Immature natural killer cell (primary cell): ENCODE measurements around the gene SNX24. TPM values are rescaled to one million over a fixed set of nuclear protein-coding genes. Genes with fewer than 3 reads are reported as not detected.

Source experiments
- DNase-seq, 3 donors: peaks; one replicate each; pipeline ENCODE4 v3.0.0; 2022; ENCODE audit warnings: mixed read lengths in 1 of 3
- H3K27ac Mint-ChIP-seq, 6 donors: one replicate each; pipeline ENCODE4 v1.8.0; 2020; ENCODE audit warnings: mixed read lengths in 6 of 6, mild to moderate bottlenecking in 5 of 6, inconsistent platforms in 4 of 6, moderate library complexity in 3 of 6
- H3K27me3 Mint-ChIP-seq, 3 donors: one replicate each; pipeline ENCODE4 v1.8.0; 2020 to 2021; ENCODE audit warnings: low read depth in 3 of 3, mild to moderate bottlenecking in 3 of 3, mixed read lengths in 3 of 3, moderate library complexity in 3 of 3, inconsistent platforms in 1 of 3
- H3K36me3 Mint-ChIP-seq, 3 donors: one replicate each; pipeline ENCODE4 v1.8.0; 2020; ENCODE audit warnings: mixed read lengths in 3 of 3, inconsistent platforms in 2 of 3, mild to moderate bottlenecking in 2 of 3
- H3K4me1 Mint-ChIP-seq, 2 donors: one replicate each; pipeline ENCODE4 v1.8.0; 2020; ENCODE audit warnings: inconsistent platforms in 2 of 2, mild to moderate bottlenecking in 2 of 2, mixed read lengths in 2 of 2, moderate library complexity in 1 of 2
- H3K4me3 Mint-ChIP-seq, 5 donors: one replicate each; pipeline ENCODE4 v1.8.0; 2020; ENCODE audit warnings: mild to moderate bottlenecking in 5 of 5, mixed read lengths in 5 of 5, inconsistent platforms in 3 of 5, moderate library complexity in 3 of 5
- H3K9me3 Mint-ChIP-seq, 6 donors: one replicate each; pipeline ENCODE4 v1.8.0; 2020; ENCODE audit warnings: mild to moderate bottlenecking in 6 of 6, mixed read lengths in 6 of 6, inconsistent platforms in 4 of 6, moderate library complexity in 3 of 6
- polyA plus RNA-seq, 3 donors: library from polyadenylated mRNA; unstranded; fragments of 300-500 nt; fragmentation: Illumina TruSeq; gene quantifications; one replicate each; pipeline ENCODE4 v1.2.3, GENCODE V29; 2021

SNX24 gene
- polyA plus RNA-seq, 3 donors from 2014 or later, result 2.1 to 6.4 (median 2.9) TPM

- Mint-ChIP-seq H3K27me3 (peaks cover 0 to 3% (median 2%) of the 10 kb centered on the region in 3 donors), H3K27ac (no peak overlapping the region), H3K36me3 (peaks cover 11 to 23% (median 11%) of the 10 kb centered on the region in 3 donors), H3K4me1 (peaks cover 4 to 9% of the 10 kb centered on the region in 2 donors), H3K9me3 (no peaks in the 10 kb centered on the region), H3K4me3 (no peak overlapping the region)
- DNase-seq, result no peak
These were observed 96.9 kb downstream of the SNX24 start for GRCh38 chr5:122942164-122942914.

- no peak for DNase-seq
- Mint-ChIP-seq H3K4me3 (no peak overlapping the region), H3K27me3 (peaks cover 0 to 3% (median 2%) of the 10 kb centered on the region in 3 donors), H3K36me3 (peaks cover 11 to 23% (median 14%) of the 10 kb centered on the region in 3 donors), H3K4me1 (peaks cover 4 to 9% of the 10 kb centered on the region in 2 donors), H3K9me3 (no peaks in the 10 kb centered on the region), H3K27ac (no peak overlapping the region)
These were observed 97.8 kb downstream of the SNX24 start for GRCh38 chr5:122943050-122943698.

- Mint-ChIP-seq H3K27ac (no peak overlapping the region), H3K36me3 (peaks cover 11 to 23% (median 14%) of the 10 kb centered on the region in 3 donors), H3K27me3 (peaks cover 0 to 3% (median 2%) of the 10 kb centered on the region in 3 donors), H3K4me3 (no peak overlapping the region), H3K9me3 (no peaks in the 10 kb centered on the region), H3K4me1 (peaks cover 4 to 9% of the 10 kb centered on the region in 2 donors)
- DNase-seq, result no peak
These were observed 98.6 kb downstream of the SNX24 start for GRCh38 chr5:122944051-122944450.

GRCh38 chr5:122947372-122947771 is 102.0 kb downstream of the SNX24 start:
- Mint-ChIP-seq H3K4me1 (peaks cover 4 to 7% of the 10 kb centered on the region in 2 donors), H3K9me3 (no peaks in the 10 kb centered on the region), H3K27ac (no peak overlapping the region), H3K4me3 (no peak overlapping the region), H3K27me3 (peaks cover 0 to 2% (median 0%) of the 10 kb centered on the region in 3 donors), H3K36me3 (peaks cover 4 to 15% (median 14%) of the 10 kb centered on the region in 3 donors)
- DNase-seq, result no peak

- peaks cover 0 to 2% (median 0%) of the 10 kb centered on the region in 3 donors for H3K27me3 Mint-ChIP-seq
- peaks cover 4 to 15% (median 14%) of the 10 kb centered on the region in 3 donors for H3K36me3 Mint-ChIP-seq
- DNase-seq, result no peak
- H3K27ac Mint-ChIP-seq, result no peak overlapping the region
- H3K4me1 Mint-ChIP-seq, result peaks cover 2 to 3% of the 10 kb centered on the region in 2 donors
- no peak overlapping the region for H3K4me3 Mint-ChIP-seq
- no peaks in the 10 kb centered on the region for H3K9me3 Mint-ChIP-seq
These were observed 102.4 kb downstream of the SNX24 start for GRCh38 chr5:122947772-122948171.

- H3K27me3 Mint-ChIP-seq, result peaks cover 0 to 2% (median 0%) of the 10 kb centered on the region in 3 donors
- H3K36me3 Mint-ChIP-seq, result peaks cover 4 to 14% (median 11%) of the 10 kb centered on the region in 3 donors
- no peak overlapping the region for H3K27ac Mint-ChIP-seq
- no peak for DNase-seq
- H3K4me3 Mint-ChIP-seq, result no peak overlapping the region
- peaks cover 0 to 2% of the 10 kb centered on the region in 2 donors for H3K4me1 Mint-ChIP-seq
- H3K9me3 Mint-ChIP-seq, result no peaks in the 10 kb centered on the region
These were observed 102.9 kb downstream of the SNX24 start for GRCh38 chr5:122948319-122948718.

- no peak for DNase-seq
- H3K27ac Mint-ChIP-seq, result no peak overlapping the region
- H3K9me3 Mint-ChIP-seq, result no peaks in the 10 kb centered on the region
- peaks cover 8 to 13% (median 12%) of the 10 kb centered on the region in 3 donors for H3K36me3 Mint-ChIP-seq
- H3K4me3 Mint-ChIP-seq, result no peak overlapping the region
- H3K4me1 Mint-ChIP-seq, result no peaks in the 10 kb centered on the region
- H3K27me3 Mint-ChIP-seq, result no peaks in the 10 kb centered on the region
These were observed 106.2 kb downstream of the SNX24 start for GRCh38 chr5:122951658-122952057.

- no peak overlapping the region for H3K27ac Mint-ChIP-seq
These were observed 109.3 kb downstream of the SNX24 start for GRCh38 chr5:122954719-122955118.

GRCh38 chr5:122957457-122957856 is 112.0 kb downstream of the SNX24 start:
- peaks cover 0 to 2% (median 0%) of the 10 kb centered on the region in 3 donors for H3K27me3 Mint-ChIP-seq
- no peak overlapping the region for H3K27ac Mint-ChIP-seq
- no peak for DNase-seq
- peaks cover 3 to 23% (median 16%) of the 10 kb centered on the region in 3 donors for H3K36me3 Mint-ChIP-seq
- no peak overlapping the region for H3K4me3 Mint-ChIP-seq
- no peaks in the 10 kb centered on the region for H3K9me3 Mint-ChIP-seq
- H3K4me1 Mint-ChIP-seq, result no peaks in the 10 kb centered on the region

More at GRCh38 chr5:122954719-122955118, 109.3 kb downstream of the SNX24 start:
- DNase-seq, result no peak
- Mint-ChIP-seq H3K4me1 (no peaks in the 10 kb centered on the region), H3K4me3 (no peak overlapping the region), H3K36me3 (peaks cover 7 to 25% (median 20%) of the 10 kb centered on the region in 3 donors), H3K27me3 (peaks cover 0 to 2% (median 0%) of the 10 kb centered on the region in 3 donors), H3K9me3 (no peaks in the 10 kb centered on the region)

GRCh38 chr5:122959740-122960445 is 114.5 kb downstream of the SNX24 start:
- Mint-ChIP-seq H3K27ac (no peak overlapping the region), H3K36me3 (peaks cover 3 to 24% (median 16%) of the 10 kb centered on the region in 3 donors), H3K27me3 (peaks cover 0 to 2% (median 0%) of the 10 kb centered on the region in 3 donors), H3K4me1 (no peaks in the 10 kb centered on the region), H3K9me3 (no peaks in the 10 kb centered on the region), H3K4me3 (no peak overlapping the region)
- no peak for DNase-seq

GRCh38 chr5:122963305-122963704 is 117.9 kb downstream of the SNX24 start:
- H3K9me3 Mint-ChIP-seq, result no peaks in the 10 kb centered on the region
- no peak for DNase-seq
- H3K27me3 Mint-ChIP-seq, result no peaks in the 10 kb centered on the region
- H3K4me1 Mint-ChIP-seq, result no peaks in the 10 kb centered on the region
- no peak overlapping the region for H3K4me3 Mint-ChIP-seq
- H3K36me3 Mint-ChIP-seq, result peaks cover 0 to 3% (median 3%) of the 10 kb centered on the region in 3 donors
- H3K27ac Mint-ChIP-seq, result no peak overlapping the region

GRCh38 chr5:122965111-122965510 is 119.7 kb downstream of the SNX24 start:
- Mint-ChIP-seq H3K4me3 (no peak overlapping the region), H3K36me3 (peaks cover 0 to 3% (median 3%) of the 10 kb centered on the region in 3 donors), H3K4me1 (no peaks in the 10 kb centered on the region), H3K27me3 (no peaks in the 10 kb centered on the region), H3K9me3 (no peaks in the 10 kb centered on the region), H3K27ac (no peak overlapping the region)
- DNase-seq, result no peak

GRCh38 chr5:122967085-122967484 is 121.7 kb downstream of the SNX24 start:
- no peak for DNase-seq
- Mint-ChIP-seq H3K27ac (no peak overlapping the region), H3K4me1 (no peaks in the 10 kb centered on the region), H3K36me3 (peaks cover 0 to 8% (median 3%) of the 10 kb centered on the region in 3 donors), H3K4me3 (no peak overlapping the region), H3K27me3 (peaks cover 0 to 3% (median 0%) of the 10 kb centered on the region in 3 donors), H3K9me3 (no peaks in the 10 kb centered on the region)
